Liver (tissue), 9 donors: ENCODE measurements around the gene CACHD1. TPM values are rescaled to one million over a fixed set of nuclear protein-coding genes. Genes with fewer than 3 reads are reported as not detected.

Source experiments
- DNase-seq: peaks from one replicate; pipeline ENCODE4 v3.0.0-alpha.2; 2017; ENCODE audit warnings: low spot score
- H3K27ac ChIP-seq, 2 donors: one replicate each; pipeline ENCODE4 v1.7.0; 2013; ENCODE audit warnings: inconsistent platforms in 2 of 2, low read length in 2 of 2, control low read depth in 1 of 2, low read depth in 1 of 2, mild to moderate bottlenecking in 1 of 2
- H3K27me3 ChIP-seq, 4 donors: one replicate each; pipeline versions ENCODE4 v1.6.1 to v1.7.0; 2013; ENCODE audit warnings: low read length in 3 of 4, inconsistent platforms in 1 of 4, mild to moderate bottlenecking in 1 of 4, moderate library complexity in 1 of 4; ENCODE audit not compliant: control insufficient read depth in 4 of 4, insufficient read depth in 4 of 4
- H3K36me3 ChIP-seq, 4 donors: one replicate each; pipeline versions ENCODE4 v1.6.1 to v1.7.0; 2013; ENCODE audit warnings: low read length in 3 of 4, mild to moderate bottlenecking in 3 of 4, low read depth in 1 of 4, moderate library complexity in 1 of 4; ENCODE audit not compliant: control insufficient read depth in 4 of 4, insufficient read depth in 3 of 4
- H3K4me1 ChIP-seq, 4 donors: one replicate each; pipeline versions ENCODE4 v1.6.1 to v1.7.0; 2013; ENCODE audit warnings: low read length in 3 of 4, mild to moderate bottlenecking in 3 of 4, moderate library complexity in 1 of 4; ENCODE audit not compliant: control insufficient read depth in 4 of 4, insufficient read depth in 4 of 4
- H3K4me3 ChIP-seq, 3 donors: one replicate each; pipeline versions ENCODE4 v1.6.1 to v1.7.0; 2013; ENCODE audit warnings: low read length in 3 of 3, control low read depth in 1 of 3, low read depth in 1 of 3, mild to moderate bottlenecking in 1 of 3
- H3K9ac ChIP-seq, 2 donors: one replicate each; pipeline ENCODE4 v1.7.0; 2013; ENCODE audit warnings: low read length in 2 of 2, mild to moderate bottlenecking in 2 of 2, moderate library complexity in 2 of 2, control low read depth in 1 of 2, low read depth in 1 of 2
- H3K9me3 ChIP-seq, 4 donors: one replicate each; pipeline versions ENCODE4 v1.6.1 to v1.7.0; 2013; ENCODE audit warnings: low read length in 3 of 4; ENCODE audit not compliant: control insufficient read depth in 4 of 4
- ATF3 ChIP-seq: IDR thresholded peaks from 2 replicates; pipeline ENCODE4 v1.6.1; 2016; ENCODE audit warnings: antibody characterized with exemption
- CTCF ChIP-seq: fragments of 150-350 bp; IDR thresholded peaks from 2 replicates; pipeline ENCODE4 v1.5.1; 2017; ENCODE audit warnings: improper control_type of control experiment, low read depth, low read length; ENCODE audit not compliant: missing input control
- EGR1 ChIP-seq, 2 donors: IDR thresholded peaks; 2 replicates each; pipeline ENCODE4 v1.6.1; 2016 to 2018; ENCODE audit warnings: antibody characterized with exemption in 2 of 2, low read depth in 2 of 2
- FOXA1 ChIP-seq: IDR thresholded peaks from 2 replicates; pipeline ENCODE4 v1.6.1; 2016; ENCODE audit warnings: antibody characterized with exemption
- FOXA2 ChIP-seq: IDR thresholded peaks from 2 replicates; pipeline ENCODE4 v1.6.1; 2016; ENCODE audit warnings: antibody characterized with exemption
- GABPA ChIP-seq, 2 donors: IDR thresholded peaks in 1 of 2; conservative IDR thresholded peaks in 1 of 2; 2 replicates each; pipeline ENCODE4 v1.6.1; 2016; ENCODE audit warnings: antibody characterized with exemption in 2 of 2, mild to moderate bottlenecking in 1 of 2, moderate library complexity in 1 of 2
- HNF4A ChIP-seq, 2 donors: conservative IDR thresholded peaks; 2 replicates each; pipeline ENCODE4 v1.6.1; 2016; ENCODE audit warnings: antibody characterized with exemption in 2 of 2, mild to moderate bottlenecking in 2 of 2
- HNF4G ChIP-seq: IDR thresholded peaks from 2 replicates; pipeline ENCODE4 v1.6.1; 2016; ENCODE audit warnings: antibody characterized with exemption
- NR2F2 ChIP-seq: IDR thresholded peaks from 2 replicates; pipeline ENCODE4 v1.6.1; 2016; ENCODE audit warnings: antibody characterized with exemption
- RAD21 ChIP-seq, 2 donors: IDR thresholded peaks; 2 replicates each; pipeline ENCODE4 v1.6.1; 2016; ENCODE audit warnings: antibody characterized with exemption in 2 of 2, mild to moderate bottlenecking in 2 of 2
- RXRA ChIP-seq, 2 donors: IDR thresholded peaks; 2 replicates each; pipeline ENCODE4 v1.6.1; 2017 to 2018; ENCODE audit warnings: antibody characterized with exemption in 2 of 2, mild to moderate bottlenecking in 1 of 2
- SP1 ChIP-seq: IDR thresholded peaks from 2 replicates; pipeline ENCODE4 v1.6.1; 2018; ENCODE audit warnings: antibody characterized with exemption, mild to moderate bottlenecking
- TAF1 ChIP-seq: conservative IDR thresholded peaks from 2 replicates; pipeline ENCODE4 v1.6.1; 2016; ENCODE audit warnings: antibody characterized with exemption, mild to moderate bottlenecking
- YY1 ChIP-seq: IDR thresholded peaks from 2 replicates; pipeline ENCODE4 v1.6.1; 2016; ENCODE audit warnings: antibody characterized with exemption, mild to moderate bottlenecking
- WGBS: extraction: QIAGEN DNeasy Blood & Tissue Kit; methylation state at CpG from one replicate; pipeline ENCODE4 v1.1.7; 2013; 5-methylcytosine and 5-hydroxymethylcytosine counted together
- polyA plus RNA-seq, 2 donors: library from polyadenylated mRNA; stranded (reverse) in 1 of 2; unstranded in 1 of 2; fragments of 200-250 nt in 1 of 2; fragments of >200 nt in 1 of 2; fragmentation: Nextera tagmentation in 1 of 2; extraction: Ambion mirVana in 1 of 2; gene quantifications; one replicate each; pipeline versions ENCODE4 v1.2.1 to v1.2.3, GENCODE V29; 2013 to 2015
- total RNA-seq, 2 donors: library from RNA; depleted of rRNA; stranded (reverse); fragments of >200 nt; gene quantifications; one replicate each; pipeline ENCODE4 v1.2.3, GENCODE V29; 2014
- TF ChIP-seq, protein P1 (sequence below): IDR thresholded peaks from 2 replicates; pipeline ENCODE4 v1.6.1; 2016; ENCODE audit warnings: antibody characterized with exemption, mild to moderate bottlenecking
- TF ChIP-seq, protein P2 (sequence below): IDR thresholded peaks from 2 replicates; pipeline ENCODE4 v1.6.1; 2016; ENCODE audit warnings: antibody characterized with exemption
- donor health status: healthy.
- donor health status: healthy.
- donor health status: healthy.
- donor health status: healthy.
- donor health status: healthy.

CACHD1 gene
- total and polyA plus RNA-seq, 4 donors, result 0.68 to 4.2 (median 2.3) TPM

GRCh38 chr1:64466033-64466432 is 3.9 kb upstream of the CACHD1 start:
- no peaks in the 10 kb centered on the region for H3K27me3 ChIP-seq
- no peak for DNase-seq
- H3K4me3 ChIP-seq, result no peak overlapping the region
- H3K9me3 ChIP-seq, result no peaks in the 10 kb centered on the region
- H3K36me3 ChIP-seq, result no peaks in the 10 kb centered on the region
- 83% methylated on average over 7 of the region's 7 CpGs for WGBS
- H3K9ac ChIP-seq, result no peak overlapping the region
- TF ChIP-seq FOXA2, result no peak
- TF ChIP-seq SP1, result no peak
- TF ChIP-seq, protein P1, sequence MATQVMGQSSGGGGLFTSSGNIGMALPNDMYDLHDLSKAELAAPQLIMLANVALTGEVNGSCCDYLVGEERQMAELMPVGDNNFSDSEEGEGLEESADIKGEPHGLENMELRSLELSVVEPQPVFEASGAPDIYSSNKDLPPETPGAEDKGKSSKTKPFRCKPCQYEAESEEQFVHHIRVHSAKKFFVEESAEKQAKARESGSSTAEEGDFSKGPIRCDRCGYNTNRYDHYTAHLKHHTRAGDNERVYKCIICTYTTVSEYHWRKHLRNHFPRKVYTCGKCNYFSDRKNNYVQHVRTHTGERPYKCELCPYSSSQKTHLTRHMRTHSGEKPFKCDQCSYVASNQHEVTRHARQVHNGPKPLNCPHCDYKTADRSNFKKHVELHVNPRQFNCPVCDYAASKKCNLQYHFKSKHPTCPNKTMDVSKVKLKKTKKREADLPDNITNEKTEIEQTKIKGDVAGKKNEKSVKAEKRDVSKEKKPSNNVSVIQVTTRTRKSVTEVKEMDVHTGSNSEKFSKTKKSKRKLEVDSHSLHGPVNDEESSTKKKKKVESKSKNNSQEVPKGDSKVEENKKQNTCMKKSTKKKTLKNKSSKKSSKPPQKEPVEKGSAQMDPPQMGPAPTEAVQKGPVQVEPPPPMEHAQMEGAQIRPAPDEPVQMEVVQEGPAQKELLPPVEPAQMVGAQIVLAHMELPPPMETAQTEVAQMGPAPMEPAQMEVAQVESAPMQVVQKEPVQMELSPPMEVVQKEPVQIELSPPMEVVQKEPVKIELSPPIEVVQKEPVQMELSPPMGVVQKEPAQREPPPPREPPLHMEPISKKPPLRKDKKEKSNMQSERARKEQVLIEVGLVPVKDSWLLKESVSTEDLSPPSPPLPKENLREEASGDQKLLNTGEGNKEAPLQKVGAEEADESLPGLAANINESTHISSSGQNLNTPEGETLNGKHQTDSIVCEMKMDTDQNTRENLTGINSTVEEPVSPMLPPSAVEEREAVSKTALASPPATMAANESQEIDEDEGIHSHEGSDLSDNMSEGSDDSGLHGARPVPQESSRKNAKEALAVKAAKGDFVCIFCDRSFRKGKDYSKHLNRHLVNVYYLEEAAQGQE, result no peak
- no peak for TF ChIP-seq ATF3
- TF ChIP-seq GABPA (IDR thresholded peaks at IDR 0.05 in 1 of 2, conservative IDR thresholded peaks at IDR 0.05 in 1 of 2), result no peak
- no peak for TF ChIP-seq EGR1 (IDR thresholded peaks at IDR 0.05; ENCODE audit: low read depth in 2 of 2)
- TF ChIP-seq FOXA1, result no peak
- no peak for TF ChIP-seq NR2F2
- TF ChIP-seq, protein P2, sequence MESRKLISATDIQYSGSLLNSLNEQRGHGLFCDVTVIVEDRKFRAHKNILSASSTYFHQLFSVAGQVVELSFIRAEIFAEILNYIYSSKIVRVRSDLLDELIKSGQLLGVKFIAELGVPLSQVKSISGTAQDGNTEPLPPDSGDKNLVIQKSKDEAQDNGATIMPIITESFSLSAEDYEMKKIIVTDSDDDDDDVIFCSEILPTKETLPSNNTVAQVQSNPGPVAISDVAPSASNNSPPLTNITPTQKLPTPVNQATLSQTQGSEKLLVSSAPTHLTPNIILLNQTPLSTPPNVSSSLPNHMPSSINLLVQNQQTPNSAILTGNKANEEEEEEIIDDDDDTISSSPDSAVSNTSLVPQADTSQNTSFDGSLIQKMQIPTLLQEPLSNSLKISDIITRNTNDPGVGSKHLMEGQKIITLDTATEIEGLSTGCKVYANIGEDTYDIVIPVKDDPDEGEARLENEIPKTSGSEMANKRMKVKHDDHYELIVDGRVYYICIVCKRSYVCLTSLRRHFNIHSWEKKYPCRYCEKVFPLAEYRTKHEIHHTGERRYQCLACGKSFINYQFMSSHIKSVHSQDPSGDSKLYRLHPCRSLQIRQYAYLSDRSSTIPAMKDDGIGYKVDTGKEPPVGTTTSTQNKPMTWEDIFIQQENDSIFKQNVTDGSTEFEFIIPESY, result no peak
- no peak for TF ChIP-seq YY1
- no peak for TF ChIP-seq TAF1
- TF ChIP-seq RXRA (IDR thresholded peaks at IDR 0.05), result no peak
- no peak for TF ChIP-seq HNF4A (conservative IDR thresholded peaks at IDR 0.05)
- TF ChIP-seq CTCF, result no peak
- no peak for TF ChIP-seq HNF4G
- no peak for TF ChIP-seq RAD21 (IDR thresholded peaks at IDR 0.05)
- peaks cover 0 to 12% (median 7%) of the 10 kb centered on the region in 4 donors for H3K4me1 ChIP-seq
- H3K27ac ChIP-seq, result no peak overlapping the region
